ENCODE measurements around the gene KRTAP5-11.
"Not testable (repeated sequence)": the region's sequence is repeated elsewhere in the genome, so short reads cannot be mapped to it uniquely, and the experiment has no call there.

KRTAP5-11 gene

GRCh38 chr11:71582309-71582895 lies at the start of gene KRTAP5-11:
KRTAP5-11 (minus strand) TSS chr11:71582875; CDS start chr11:71582837, 38 bp downstream.
- Histone ChIP-seq H3K27me3 (ENCODE audit: low read depth) (no peaks in the 10 kb centered on the region), H3K4me3 (no peak within 1 kb of the TSS), H3K9me3 (no peaks in the 10 kb centered on the region), H3K36me3 (replicated peaks) (no peaks in the 10 kb centered on the region), H3K4me1 (no peaks in the 10 kb centered on the region)
- in situ Hi-C loops (cut with MboI; ENCODE audit: low sequenced_read_pairs): no loop called here
- DNase-seq (ENCODE audit: low spot score in 2 of 2): no peak

GRCh38 chr11:71631551-71631950 lies 48.9 kb upstream of the KRTAP5-11 start:
- not testable (repeated sequence) for H3K27me3 ChIP-seq (ENCODE audit: low read depth); H3K9me3 ChIP-seq; H3K36me3 ChIP-seq (replicated peaks); DNase-seq (ENCODE audit: low spot score in 2 of 2); H3K4me1 ChIP-seq; H3K4me3 ChIP-seq
- in situ Hi-C loops (cut with MboI; ENCODE audit: low sequenced_read_pairs): loop anchor here (25.0 kb wide), 1 partner anchor 106 kb away; no protein-coding TSS in a partner anchor

DNA sequence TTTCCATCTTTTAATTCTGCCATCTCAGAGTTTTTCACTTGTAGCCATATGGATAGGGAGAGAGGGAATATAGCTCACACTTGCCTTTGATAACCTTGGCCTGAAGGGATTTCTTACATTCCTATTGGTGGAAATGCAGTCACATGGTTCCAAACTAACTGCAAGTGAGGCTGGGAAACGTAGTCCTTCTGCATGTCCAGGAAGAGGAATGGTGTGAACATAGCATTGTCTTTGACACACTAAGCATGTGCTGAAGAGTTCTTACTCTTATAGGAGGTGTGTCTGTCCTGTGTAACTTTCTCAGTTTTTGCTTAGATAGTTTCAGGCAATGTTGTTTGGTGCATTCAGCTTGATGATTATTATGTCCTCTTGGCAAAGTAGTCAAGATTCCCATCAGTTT lies 47.4 kb upstream of the KRTAP5-11 start:
- H3K27me3 ChIP-seq (ENCODE audit: low read depth); H3K4me1 ChIP-seq; DNase-seq (ENCODE audit: low spot score in 2 of 2); H3K4me3 ChIP-seq; H3K36me3 ChIP-seq (replicated peaks); H3K9me3 ChIP-seq: not testable (repeated sequence)
- in situ Hi-C loops (cut with MboI; ENCODE audit: low sequenced_read_pairs): loop anchor here (25.0 kb wide), 1 partner anchor 107 kb away; no protein-coding TSS in a partner anchor

- not testable (repeated sequence) for H3K4me1 ChIP-seq; H3K9me3 ChIP-seq; H3K36me3 ChIP-seq (replicated peaks); H3K4me3 ChIP-seq; H3K27me3 ChIP-seq (ENCODE audit: low read depth); DNase-seq (ENCODE audit: low spot score in 2 of 2)
- in situ Hi-C loops (cut with MboI; ENCODE audit: low sequenced_read_pairs): loop anchor here (25.0 kb wide), 1 partner anchor 108 kb away; no protein-coding TSS in a partner anchor
Measured at GRCh38 chr11:71628943-71629342, 46.3 kb upstream of the KRTAP5-11 start.

- in situ Hi-C loops (cut with MboI; ENCODE audit: low sequenced_read_pairs); H3K4me1 ChIP-seq; H3K4me3 ChIP-seq; H3K9me3 ChIP-seq; DNase-seq (ENCODE audit: low spot score in 2 of 2); H3K36me3 ChIP-seq (replicated peaks); H3K27me3 ChIP-seq (ENCODE audit: low read depth): not testable (repeated sequence)
Measured at GRCh38 chr11:71623226-71623625, 40.6 kb upstream of the KRTAP5-11 start.

GRCh38 chr11:71622561-71622960 lies 39.9 kb upstream of the KRTAP5-11 start:
- H3K36me3 ChIP-seq (replicated peaks); in situ Hi-C loops (cut with MboI; ENCODE audit: low sequenced_read_pairs); H3K27me3 ChIP-seq (ENCODE audit: low read depth); H3K9me3 ChIP-seq; H3K4me3 ChIP-seq; H3K4me1 ChIP-seq; DNase-seq (ENCODE audit: low spot score in 2 of 2): not testable (repeated sequence)

GRCh38 chr11:71615003-71615402 lies 32.3 kb upstream of the KRTAP5-11 start:
- DNase-seq (ENCODE audit: low spot score in 2 of 2); in situ Hi-C loops (cut with MboI; ENCODE audit: low sequenced_read_pairs): not testable (repeated sequence)

GRCh38 chr11:71614366-71614917 lies 31.8 kb upstream of the KRTAP5-11 start:
- not testable (repeated sequence) for H3K9me3 ChIP-seq

More at GRCh38 chr11:71615003-71615402, 32.3 kb upstream of the KRTAP5-11 start:
- not testable (repeated sequence) for H3K9me3 ChIP-seq; H3K27me3 ChIP-seq (ENCODE audit: low read depth); H3K36me3 ChIP-seq (replicated peaks); H3K4me3 ChIP-seq; H3K4me1 ChIP-seq

GRCh38 chr11:71613931-71614330 lies 31.3 kb upstream of the KRTAP5-11 start:
- H3K36me3 ChIP-seq (replicated peaks); H3K9me3 ChIP-seq; H3K27me3 ChIP-seq (ENCODE audit: low read depth); H3K4me1 ChIP-seq; in situ Hi-C loops (cut with MboI; ENCODE audit: low sequenced_read_pairs); H3K4me3 ChIP-seq; DNase-seq (ENCODE audit: low spot score in 2 of 2): not testable (repeated sequence)

More at GRCh38 chr11:71614366-71614917, 31.8 kb upstream of the KRTAP5-11 start:
- H3K4me1 ChIP-seq; H3K36me3 ChIP-seq (replicated peaks); in situ Hi-C loops (cut with MboI; ENCODE audit: low sequenced_read_pairs); H3K27me3 ChIP-seq (ENCODE audit: low read depth); DNase-seq (ENCODE audit: low spot score in 2 of 2); H3K4me3 ChIP-seq: not testable (repeated sequence)

DNA sequence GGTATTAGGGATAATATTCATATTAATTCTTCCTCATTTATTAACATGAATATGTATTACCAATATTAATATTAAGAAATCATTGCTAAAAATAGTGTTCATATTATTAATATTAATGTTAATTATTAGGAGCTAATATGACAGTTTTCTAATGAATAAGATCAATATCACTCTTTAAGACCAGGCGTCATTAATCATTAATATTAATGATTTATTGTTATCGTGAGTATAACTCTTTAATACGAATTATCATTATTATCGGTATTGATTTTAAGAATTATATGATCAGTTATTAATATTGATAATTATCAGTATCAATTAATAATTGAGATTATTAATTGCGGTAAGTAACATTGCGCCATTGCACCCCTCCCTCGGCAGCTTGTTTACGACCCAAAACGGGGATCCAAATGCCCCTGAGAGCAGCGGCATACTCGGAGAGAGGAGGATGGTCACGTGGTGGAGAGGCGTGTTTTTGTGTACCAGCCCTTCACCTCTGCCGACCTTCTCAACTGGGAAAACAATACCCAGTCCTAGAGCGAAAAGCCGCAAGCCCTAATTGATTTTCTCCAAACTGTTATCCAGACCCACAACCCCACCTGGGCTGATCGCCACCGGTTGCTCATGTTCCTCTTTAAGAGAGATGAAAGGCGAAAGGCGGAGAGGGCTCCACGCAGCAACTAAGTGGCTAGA lies 28.7 kb upstream of the KRTAP5-11 start:
- H3K4me3 ChIP-seq; H3K9me3 ChIP-seq; H3K36me3 ChIP-seq (replicated peaks); DNase-seq (ENCODE audit: low spot score in 2 of 2); H3K27me3 ChIP-seq (ENCODE audit: low read depth); in situ Hi-C loops (cut with MboI; ENCODE audit: low sequenced_read_pairs); H3K4me1 ChIP-seq: not testable (repeated sequence)

GRCh38 chr11:71608272-71608671 lies 25.6 kb upstream of the KRTAP5-11 start:
- H3K36me3 ChIP-seq (replicated peaks); H3K4me1 ChIP-seq; H3K4me3 ChIP-seq; in situ Hi-C loops (cut with MboI; ENCODE audit: low sequenced_read_pairs); H3K27me3 ChIP-seq (ENCODE audit: low read depth); DNase-seq (ENCODE audit: low spot score in 2 of 2); H3K9me3 ChIP-seq: not testable (repeated sequence)

DNA sequence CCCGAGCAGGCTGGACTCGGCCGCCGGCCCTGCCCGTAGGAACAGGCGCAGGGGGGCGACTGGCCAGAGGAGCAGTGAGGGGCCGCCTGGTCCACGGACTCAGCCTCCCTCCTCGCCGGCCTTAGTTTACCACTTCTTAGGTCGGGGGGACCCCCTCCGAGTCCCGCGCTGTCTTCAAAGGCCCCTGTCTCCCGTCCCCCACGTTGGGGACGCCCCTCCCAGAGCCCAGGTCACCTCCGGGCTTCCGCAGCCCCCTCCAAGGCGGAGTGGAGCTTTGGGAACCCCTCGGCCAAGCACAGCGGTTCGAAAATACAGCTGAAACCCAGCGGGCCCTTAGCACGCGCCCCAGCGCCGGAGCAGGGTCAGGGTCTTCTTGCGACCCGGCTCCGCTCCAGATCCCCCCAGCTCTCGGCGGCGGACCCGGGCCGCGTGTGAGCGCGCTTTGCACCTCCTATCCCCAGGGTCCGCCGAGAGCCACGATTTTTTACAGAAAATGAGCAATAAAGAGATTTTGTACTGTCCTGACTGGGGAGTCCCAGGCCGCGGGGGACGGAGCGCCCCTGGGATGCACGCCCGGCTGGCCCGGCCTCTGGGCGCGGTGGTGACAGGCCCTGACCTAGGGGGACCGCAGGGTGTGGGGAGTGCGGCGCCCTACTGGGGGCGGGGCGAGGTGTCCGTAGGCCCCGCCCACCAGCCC lies 25.0 kb upstream of the KRTAP5-11 start:
- DNase-seq (ENCODE audit: low spot score in 2 of 2); in situ Hi-C loops (cut with MboI; ENCODE audit: low sequenced_read_pairs): not testable (repeated sequence)

DNA sequence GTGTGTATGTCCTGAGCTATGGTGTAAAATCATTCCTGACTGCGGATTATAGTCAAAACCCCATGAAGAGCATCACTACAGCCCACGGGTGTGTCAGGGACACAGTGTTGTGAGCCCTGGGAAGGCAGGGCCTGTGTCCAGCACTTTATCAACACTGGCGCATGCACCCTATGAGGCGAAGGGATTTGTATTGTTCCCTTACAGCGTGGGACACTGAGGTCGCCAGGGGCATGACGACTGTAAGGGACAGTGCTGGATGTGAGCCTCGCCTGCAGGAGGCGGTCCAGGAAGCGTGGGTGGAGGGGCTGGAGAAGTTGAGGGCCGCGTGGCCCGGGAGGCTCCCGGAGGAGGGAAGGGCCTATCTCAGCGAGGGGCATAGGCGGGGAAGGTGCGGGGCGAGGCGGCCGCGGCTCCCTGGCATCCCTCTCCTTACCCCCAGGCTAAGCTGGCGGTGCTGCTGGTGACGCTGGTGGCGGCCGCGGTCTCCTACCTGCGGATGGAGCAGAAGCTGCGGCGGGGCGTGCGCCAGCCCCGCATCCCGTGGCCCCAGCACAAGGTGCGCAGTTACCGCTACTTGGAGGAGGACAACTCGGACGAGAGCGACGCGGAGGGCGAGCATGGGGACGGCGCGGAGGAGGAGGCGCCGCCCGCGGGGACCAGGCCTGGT lies 24.3 kb upstream of the KRTAP5-11 start:
- H3K4me3 ChIP-seq; H3K9me3 ChIP-seq; DNase-seq (ENCODE audit: low spot score in 2 of 2); H3K4me1 ChIP-seq; H3K27me3 ChIP-seq (ENCODE audit: low read depth); H3K36me3 ChIP-seq (replicated peaks); in situ Hi-C loops (cut with MboI; ENCODE audit: low sequenced_read_pairs): not testable (repeated sequence)

More for the DNA sequence above, 25.0 kb upstream of the KRTAP5-11 start:
- H3K36me3 ChIP-seq (replicated peaks); H3K4me3 ChIP-seq; H3K27me3 ChIP-seq (ENCODE audit: low read depth); H3K9me3 ChIP-seq; H3K4me1 ChIP-seq: not testable (repeated sequence)

All from HAP-1 (cell line).